Endothelial cell (in vitro differentiated cells): ENCODE data around the gene MLANA. TPM values are rescaled to one million over a fixed set of nuclear protein-coding genes. Genes with fewer than 3 reads are reported as not detected.
A peak's percentile ranks its signal among the peaks of the same experiment; 100 is the strongest.
"Not testable (repeated sequence)": the region's sequence is repeated elsewhere in the genome, so short reads cannot be mapped to it uniquely, and the experiment has no call there.

ENCODE experiments used
- DNase-seq: peaks from one replicate; pipeline ENCODE4 v3.0.0; 2021; ENCODE audit warnings: low spot score
- H3K27ac Mint-ChIP-seq: one replicate; pipeline ENCODE4 v1.8.0; 2021; ENCODE audit warnings: mixed read lengths, inconsistent platforms; ENCODE audit not compliant: unreplicated experiment
- H3K27me3 Mint-ChIP-seq: one replicate; pipeline ENCODE4 v1.8.0; 2021; ENCODE audit warnings: mild to moderate bottlenecking, moderate library complexity, mixed read lengths, inconsistent platforms; ENCODE audit not compliant: unreplicated experiment
- H3K36me3 Mint-ChIP-seq: one replicate; pipeline ENCODE4 v1.8.0; 2021; ENCODE audit warnings: mild to moderate bottlenecking, low read depth, mixed read lengths, inconsistent platforms; ENCODE audit not compliant: unreplicated experiment
- H3K4me1 Mint-ChIP-seq: one replicate; pipeline ENCODE4 v1.8.0; 2021; ENCODE audit warnings: mild to moderate bottlenecking, mixed read lengths, inconsistent platforms; ENCODE audit not compliant: unreplicated experiment
- H3K4me3 Mint-ChIP-seq: one replicate; pipeline ENCODE4 v1.8.0; 2021; ENCODE audit warnings: mild to moderate bottlenecking, mixed read lengths, inconsistent platforms; ENCODE audit not compliant: unreplicated experiment
- H3K9me3 Mint-ChIP-seq: one replicate; pipeline ENCODE4 v1.8.0; 2021; ENCODE audit warnings: mixed read lengths, inconsistent platforms; ENCODE audit not compliant: unreplicated experiment
- total RNA-seq: library from RNA; stranded (reverse); fragmentation: NEBNext Ultra II Directional; extraction: Animal tissue kit (Norgen Biotek cat#: 25700); gene quantifications from one replicate; pipeline ENCODE4 v1.2.1, GENCODE V29; 2021; ENCODE audit not compliant: unreplicated experiment
- TF ChIP-seq, protein P1 (sequence below): fragments of 200-600 bp; sonication (generic); IDR thresholded peaks from one replicate; pipeline ENCODE4 v1.5.0; 2021; ENCODE audit warnings: antibody characterized with exemption; ENCODE audit not compliant: unreplicated experiment

MLANA gene
- total RNA-seq, 1 donor from 2014 or later = not detected

DNA sequence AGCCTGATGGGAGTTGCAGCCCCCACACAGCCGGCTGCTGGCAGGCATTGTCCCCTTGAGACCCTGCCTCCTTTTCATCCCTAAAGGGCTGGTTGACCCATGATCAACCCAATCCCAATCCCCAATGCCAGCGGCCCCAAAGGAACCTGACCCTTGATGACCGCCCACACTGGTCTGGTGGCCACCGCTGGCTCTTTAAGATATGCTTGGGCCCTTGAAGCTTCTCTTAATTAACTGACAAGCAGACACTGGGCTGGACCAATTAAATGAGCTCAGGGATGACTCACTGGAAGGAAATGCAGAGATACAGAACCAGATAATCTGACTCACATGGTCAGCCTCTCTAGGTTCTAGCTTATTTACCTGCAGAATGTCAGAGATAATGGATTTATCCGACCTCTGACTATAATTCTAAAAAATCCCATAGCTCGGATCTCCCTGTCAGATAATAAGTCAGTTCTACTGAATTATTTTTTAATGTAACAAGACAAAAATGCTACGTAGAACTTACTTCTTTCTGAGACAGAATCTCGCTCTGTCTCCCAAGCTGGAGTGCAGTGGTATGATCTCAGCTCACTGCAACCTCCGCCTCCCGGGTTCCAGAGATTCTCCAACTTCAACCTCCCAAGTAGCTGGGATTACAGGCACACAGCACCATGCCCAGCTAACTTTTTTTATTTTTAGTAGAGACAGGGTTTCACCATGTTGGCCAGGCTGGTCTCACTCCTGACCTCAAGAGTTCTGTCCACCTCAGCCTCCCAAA is 11.1 kb upstream of the MLANA start:
- TF ChIP-seq, protein P1, sequence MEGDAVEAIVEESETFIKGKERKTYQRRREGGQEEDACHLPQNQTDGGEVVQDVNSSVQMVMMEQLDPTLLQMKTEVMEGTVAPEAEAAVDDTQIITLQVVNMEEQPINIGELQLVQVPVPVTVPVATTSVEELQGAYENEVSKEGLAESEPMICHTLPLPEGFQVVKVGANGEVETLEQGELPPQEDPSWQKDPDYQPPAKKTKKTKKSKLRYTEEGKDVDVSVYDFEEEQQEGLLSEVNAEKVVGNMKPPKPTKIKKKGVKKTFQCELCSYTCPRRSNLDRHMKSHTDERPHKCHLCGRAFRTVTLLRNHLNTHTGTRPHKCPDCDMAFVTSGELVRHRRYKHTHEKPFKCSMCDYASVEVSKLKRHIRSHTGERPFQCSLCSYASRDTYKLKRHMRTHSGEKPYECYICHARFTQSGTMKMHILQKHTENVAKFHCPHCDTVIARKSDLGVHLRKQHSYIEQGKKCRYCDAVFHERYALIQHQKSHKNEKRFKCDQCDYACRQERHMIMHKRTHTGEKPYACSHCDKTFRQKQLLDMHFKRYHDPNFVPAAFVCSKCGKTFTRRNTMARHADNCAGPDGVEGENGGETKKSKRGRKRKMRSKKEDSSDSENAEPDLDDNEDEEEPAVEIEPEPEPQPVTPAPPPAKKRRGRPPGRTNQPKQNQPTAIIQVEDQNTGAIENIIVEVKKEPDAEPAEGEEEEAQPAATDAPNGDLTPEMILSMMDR = no peak
- no peaks in the 10 kb centered on the region for H3K4me1 Mint-ChIP-seq
- H3K27ac Mint-ChIP-seq = no peak overlapping the region
- no peak for DNase-seq
- H3K9me3 Mint-ChIP-seq = no peaks in the 10 kb centered on the region
- peaks cover 4% of the 10 kb centered on the region for H3K27me3 Mint-ChIP-seq
- peaks cover 6% of the 10 kb centered on the region for H3K36me3 Mint-ChIP-seq
- no peak overlapping the region for H3K4me3 Mint-ChIP-seq

DNA sequence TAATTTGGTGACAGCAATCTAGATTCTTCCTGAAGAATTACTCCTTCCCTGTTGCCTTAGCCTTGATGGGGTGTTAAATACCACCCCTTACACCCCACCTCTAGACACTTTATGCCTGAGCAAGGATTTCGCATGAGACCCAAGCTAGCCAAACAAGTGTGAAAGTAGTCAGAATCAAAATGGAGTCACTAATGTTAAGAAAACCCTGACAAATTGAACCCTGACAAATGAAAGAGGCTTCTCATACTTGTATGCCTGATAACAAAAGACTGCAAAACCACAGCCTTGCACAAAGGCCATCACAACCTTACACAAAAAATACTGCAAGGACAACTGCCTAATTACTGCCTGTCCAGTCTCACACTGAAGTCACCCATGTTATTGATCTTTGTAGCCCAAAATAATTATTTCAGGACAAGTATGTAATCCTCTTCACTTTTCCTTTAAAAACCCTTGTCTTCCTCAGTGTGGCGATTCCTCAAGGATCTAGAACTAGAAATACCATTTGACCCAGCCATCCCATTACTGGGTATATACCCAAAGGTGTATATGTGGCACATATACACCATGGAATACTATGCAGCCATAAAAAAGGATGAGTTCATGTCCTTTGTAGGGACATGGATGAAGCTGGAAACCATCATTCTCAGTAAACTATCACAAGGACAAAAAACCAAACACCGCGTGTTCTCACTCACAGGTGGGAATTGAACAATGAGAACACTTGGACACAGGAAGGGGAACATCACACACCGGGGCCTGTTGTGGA is 8.3 kb upstream of the MLANA start:
- not testable (repeated sequence) for DNase-seq, H3K4me1 Mint-ChIP-seq, H3K27ac Mint-ChIP-seq, H3K9me3 Mint-ChIP-seq, H3K36me3 Mint-ChIP-seq, H3K4me3 Mint-ChIP-seq, H3K27me3 Mint-ChIP-seq

DNA sequence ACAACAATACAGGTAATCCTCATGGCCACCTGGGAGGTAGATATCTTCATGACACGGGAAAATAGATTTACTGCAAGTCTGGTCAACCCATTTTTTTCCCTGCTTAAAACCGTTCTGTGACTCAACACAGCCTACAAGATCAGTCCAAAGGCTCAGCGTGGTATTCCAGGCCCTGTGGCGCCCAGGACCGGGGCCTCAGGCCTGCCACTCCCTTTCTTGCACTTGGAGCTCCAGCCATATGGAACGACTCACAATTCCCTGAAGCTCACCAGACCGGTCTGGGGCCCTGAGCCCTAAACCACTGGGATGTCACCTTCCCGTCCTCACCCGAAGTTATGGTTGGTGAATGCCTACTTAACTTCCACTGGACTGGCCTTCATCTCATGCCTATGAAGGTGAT is 6.5 kb upstream of the MLANA start:
- TF ChIP-seq, protein P1 = no peak
- Mint-ChIP-seq H3K27me3 (peaks cover 3% of the 10 kb centered on the region), H3K4me3 (no peak overlapping the region), H3K4me1 (peaks cover 2% of the 10 kb centered on the region), H3K36me3 (no peaks in the 10 kb centered on the region), H3K9me3 (no peaks in the 10 kb centered on the region), H3K27ac (no peak overlapping the region)
- no peak for DNase-seq

DNA sequence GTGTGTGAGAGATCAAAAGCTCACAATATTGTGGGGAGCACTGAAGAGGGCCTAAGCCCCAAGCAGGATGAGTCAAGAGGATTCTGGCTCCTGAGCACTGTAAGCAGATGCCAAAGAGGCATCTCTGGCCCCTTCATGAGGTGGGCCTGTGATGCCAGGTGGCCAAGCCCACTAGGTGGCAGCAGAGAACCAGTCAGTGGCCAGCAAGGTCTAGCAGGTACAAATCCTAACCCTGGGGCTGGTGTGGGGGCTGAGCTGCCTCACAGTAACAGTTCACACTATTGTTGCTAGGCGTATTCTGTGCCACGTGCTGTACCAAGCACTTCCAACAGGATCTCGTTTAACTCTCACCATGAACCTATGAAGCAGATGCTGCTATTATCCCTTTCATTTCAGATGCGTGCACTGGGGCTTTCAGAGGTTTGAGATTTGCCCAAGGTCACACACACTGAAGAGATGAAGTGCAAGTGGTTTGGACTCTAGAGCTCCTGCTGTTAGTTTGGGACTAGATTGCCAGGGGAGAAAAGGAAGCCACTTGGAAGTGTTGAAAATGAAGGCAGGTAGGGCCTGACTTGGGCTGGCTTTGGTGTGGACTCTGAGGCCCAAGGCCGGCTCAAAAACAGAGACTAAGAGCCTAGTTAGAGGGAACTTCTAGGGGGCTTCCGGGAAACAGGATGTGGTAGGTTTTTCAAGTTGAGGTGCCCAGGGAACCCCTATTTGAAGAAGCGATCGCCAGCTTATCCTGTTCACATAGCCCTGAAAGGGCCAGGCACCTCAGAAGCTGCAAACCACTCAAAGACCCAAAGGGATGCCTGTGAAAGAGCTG is 4.4 kb upstream of the MLANA start:
- Mint-ChIP-seq H3K9me3 (no peaks in the 10 kb centered on the region), H3K36me3 (no peaks in the 10 kb centered on the region), H3K27ac (peak overlapping the region; percentile 14), H3K4me3 (no peak overlapping the region), H3K4me1 (peaks cover 2% of the 10 kb centered on the region), H3K27me3 (peaks cover 3% of the 10 kb centered on the region)
- TF ChIP-seq, protein P1 = peak; percentile 85
- peak; percentile 88 for DNase-seq

DNA sequence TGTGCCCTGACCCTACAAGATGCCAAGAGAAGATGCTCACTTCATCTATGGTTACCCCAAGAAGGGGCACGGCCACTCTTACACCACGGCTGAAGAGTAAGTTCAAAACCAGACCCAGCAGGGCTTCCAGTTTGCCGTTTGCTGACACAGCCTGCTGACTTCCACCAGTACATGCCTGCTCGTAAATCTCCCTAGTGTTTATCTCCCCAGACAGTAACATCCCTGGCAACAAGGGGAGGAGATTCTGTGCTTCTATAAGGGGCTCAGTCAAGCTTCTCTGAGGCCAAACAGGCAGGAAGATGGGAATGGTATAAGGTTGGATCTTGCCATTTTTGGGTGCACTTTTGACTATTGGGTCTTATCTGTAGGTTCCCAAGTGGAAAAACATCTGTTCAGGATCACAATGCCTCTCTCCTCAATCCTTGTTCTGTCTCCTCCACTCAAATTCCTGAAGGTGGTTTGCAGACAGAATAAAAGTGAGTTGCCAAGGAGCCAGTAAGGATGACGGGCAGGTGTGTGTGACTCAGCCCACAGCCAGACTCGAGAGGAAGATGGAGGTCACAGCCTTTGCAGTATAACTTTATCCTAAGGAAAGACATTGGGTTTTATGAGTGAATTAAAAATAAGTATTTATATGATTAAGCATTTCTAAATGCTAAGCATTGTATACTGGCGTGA is 1.9 kb downstream of the MLANA start:
- no peak overlapping the region for H3K4me3 Mint-ChIP-seq
- peaks cover 2% of the 10 kb centered on the region for H3K27me3 Mint-ChIP-seq
- TF ChIP-seq, protein P1 = no peak
- H3K4me1 Mint-ChIP-seq = no peaks in the 10 kb centered on the region
- H3K27ac Mint-ChIP-seq = no peak overlapping the region
- peaks cover 7% of the 10 kb centered on the region for H3K36me3 Mint-ChIP-seq
- H3K9me3 Mint-ChIP-seq = no peaks in the 10 kb centered on the region
- DNase-seq = no peak
